CD4-positive, alpha-beta T cell (primary cell): ENCODE measurements around the gene FAM174C. TPM values are rescaled to one million over a fixed set of nuclear protein-coding genes. Genes with fewer than 3 reads are reported as not detected.

ENCODE experiments used
- ATAC-seq: fragments of 200-7000 bp; cut with Tn5 transposase; one replicate; pipeline ENCODE4 v1.10.0; 2022; ENCODE audit warnings: mild to moderate bottlenecking; ENCODE audit not compliant: poor library complexity
- CTCF ChIA-PET: fragments of 350-600 bp; sonication (Branson Sonifier 250); formaldehyde crosslinking; loops from one replicate; lab custom pipeline; 2021; ENCODE audit warnings: antibody characterized with exemption, inconsistent platforms; lab: Charles Lee
- POLR2A ChIA-PET: fragments of 350-600 bp; sonication (Branson Sonifier 250); formaldehyde crosslinking; loops from one replicate; lab custom pipeline; 2021; ENCODE audit warnings: antibody characterized with exemption, inconsistent platforms; lab: Charles Lee
- DNase-seq, 14 experiments: peaks; one replicate each; pipeline ENCODE4 v3.0.0-alpha.2; 2013 to 2020; ENCODE audit warnings: mixed read lengths in 2 of 14
- H3K27ac ChIP-seq, 2 donors: one replicate each; pipeline versions ENCODE4 v1.5.1 to v1.7.0; 2013; ENCODE audit warnings: low read length in 2 of 2, low read depth in 1 of 2, mild to moderate bottlenecking in 1 of 2
- H3K27me3 ChIP-seq, 2 experiments: 1 replicate in 1 of 2; 2 replicates in 1 of 2; pipeline versions ENCODE4 v1.6.1 to v1.7.0; 2013; ENCODE audit warnings: low read length in 2 of 2, control low read depth in 1 of 2, mild to moderate bottlenecking in 1 of 2, moderate library complexity in 1 of 2; ENCODE audit not compliant: insufficient read depth in 2 of 2, control insufficient read depth in 1 of 2
- H3K36me3 ChIP-seq: one replicate; pipeline ENCODE4 v1.6.1; 2013; ENCODE audit warnings: low read length, control low read depth; ENCODE audit not compliant: insufficient read depth
- H3K4me1 ChIP-seq: one replicate; pipeline ENCODE4 v1.6.1; 2013; ENCODE audit warnings: low read length, control low read depth; ENCODE audit not compliant: insufficient read depth
- H3K4me3 ChIP-seq: one replicate; pipeline ENCODE4 v1.5.1; 2013; ENCODE audit warnings: mild to moderate bottlenecking, low read length, moderate library complexity
- H3K9me3 ChIP-seq, 2 experiments: 1 replicate in 1 of 2; 2 replicates in 1 of 2; pipeline versions ENCODE4 v1.6.1 to v1.7.0; 2013; ENCODE audit warnings: low read length in 2 of 2, mild to moderate bottlenecking in 2 of 2, control low read depth in 1 of 2, moderate library complexity in 1 of 2; ENCODE audit not compliant: control insufficient read depth in 1 of 2, insufficient read depth in 1 of 2
- H3K27ac Mint-ChIP-seq: one replicate; pipeline ENCODE4 v1.8.0; 2020; ENCODE audit warnings: mixed read lengths
- H3K27me3 Mint-ChIP-seq: one replicate; pipeline ENCODE4 v1.8.0; 2021; ENCODE audit warnings: mixed read lengths
- H3K36me3 Mint-ChIP-seq: one replicate; pipeline ENCODE4 v1.8.0; 2021; ENCODE audit warnings: low read depth, mixed read lengths
- H3K4me1 Mint-ChIP-seq: one replicate; pipeline ENCODE4 v1.8.0; 2021; ENCODE audit warnings: low read depth, mixed read lengths
- H3K4me3 Mint-ChIP-seq: one replicate; pipeline ENCODE4 v1.8.0; 2020; ENCODE audit warnings: mild to moderate bottlenecking, mixed read lengths
- H3K9me3 Mint-ChIP-seq: one replicate; pipeline ENCODE4 v1.8.0; 2020; ENCODE audit warnings: mixed read lengths
- CTCF ChIP-seq: fragments of 200-600 bp; IDR thresholded peaks from one replicate; pipeline ENCODE4 v1.8.0; 2022; ENCODE audit warnings: antibody characterized with exemption, mild to moderate bottlenecking
- intact Hi-C, 2 experiments: fragments of 100-400 bp; cut with DNase I in 1 of 2; cut with micrococcal nuclease in 1 of 2; formaldehyde crosslinking; loops; one replicate each; pipeline versions ENCODE4 v1.15.1 to v1.9.0; 2023 to 2025; cut with DNase I, micrococcal nuclease
- total RNA-seq, 174 experiments: library from RNA in 2 of 174; stranded (reverse) in 2 of 174; gene quantifications; one replicate each; pipeline ENCODE4 v1.2.3 and lab custom pipeline; 2021 to 2026

FAM174C gene
- total RNA-seq, 2 experiments from 2014 or later = 32.0 to 38.3 TPM

DNA sequence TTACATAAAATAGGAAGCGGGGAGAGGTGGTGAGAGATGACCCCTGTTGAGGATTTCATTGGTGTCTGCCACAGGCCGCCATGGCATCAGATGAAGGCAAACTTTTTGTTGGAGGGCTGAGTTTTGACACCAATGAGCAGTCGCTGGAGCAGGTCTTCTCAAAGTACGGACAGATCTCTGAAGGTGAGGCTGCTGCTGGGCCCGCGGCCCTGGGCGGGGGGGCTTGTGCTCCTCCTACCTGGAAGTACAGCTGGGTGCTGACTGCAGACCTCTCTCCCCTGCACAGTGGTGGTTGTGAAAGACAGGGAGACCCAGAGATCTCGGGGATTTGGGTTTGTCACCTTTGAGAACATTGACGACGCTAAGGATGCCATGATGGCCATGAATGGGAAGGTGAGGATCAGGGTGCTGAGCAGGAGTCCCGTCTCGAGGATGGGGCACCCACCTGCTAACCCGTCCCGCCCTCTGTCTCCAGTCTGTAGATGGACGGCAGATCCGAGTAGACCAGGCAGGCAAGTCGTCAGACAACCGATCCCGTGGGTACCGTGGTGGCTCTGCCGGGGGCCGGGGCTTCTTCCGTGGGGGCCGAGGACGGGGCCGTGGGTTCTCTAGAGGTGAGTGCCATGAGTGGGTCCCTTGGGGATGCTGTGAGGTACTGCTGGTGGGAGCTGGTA, 4.3 kb upstream of the FAM174C start:
- Histone ChIP-seq H3K27ac (peak overlapping the region; percentile 15 to 18), H3K27me3 (no peaks in the 10 kb centered on the region), H3K4me3 (peak overlapping the region; percentile 99), H3K9me3 (no peaks in the 10 kb centered on the region), H3K36me3 (peaks cover 55% of the 10 kb centered on the region), H3K4me1 (peaks cover 87% of the 10 kb centered on the region)
- peaks cover 63% of the 10 kb centered on the region for H3K4me1 Mint-ChIP-seq
- no peak for TF ChIP-seq CTCF
- no peaks in the 10 kb centered on the region for H3K9me3 Mint-ChIP-seq
- H3K27me3 Mint-ChIP-seq = no peaks in the 10 kb centered on the region
- peak overlapping the region; percentile 82 for H3K27ac Mint-ChIP-seq
- DNase-seq (peak in 2 of 14 experiments; percentile 33 to 56), ATAC-seq (no peak)
- ChIA-PET CTCF (interaction anchor here (1.4 to 4.3 kb wide), 2 partner anchors 22 to 27 kb away, joined by 3 to 26 read pairs; no protein-coding TSS in a partner anchor), POLR2A (interaction anchor here (1.3 to 1.9 kb wide), 3 partner anchors 18 to 243 kb away, joined by 3 to 6 read pairs (median 3); no protein-coding TSS in a partner anchor)
- H3K4me3 Mint-ChIP-seq = peak overlapping the region; percentile 94
- H3K36me3 Mint-ChIP-seq = peaks cover 63% of the 10 kb centered on the region
- intact Hi-C loops = loop anchor here (10.0 kb wide), 2 partner anchors 134 to 204 kb away; partner anchors contain the start of genes C19orf25 (in 1 of the 2), DAZAP1 (in 1 of the 2) and GAMT (in 1 of the 2)

DNA sequence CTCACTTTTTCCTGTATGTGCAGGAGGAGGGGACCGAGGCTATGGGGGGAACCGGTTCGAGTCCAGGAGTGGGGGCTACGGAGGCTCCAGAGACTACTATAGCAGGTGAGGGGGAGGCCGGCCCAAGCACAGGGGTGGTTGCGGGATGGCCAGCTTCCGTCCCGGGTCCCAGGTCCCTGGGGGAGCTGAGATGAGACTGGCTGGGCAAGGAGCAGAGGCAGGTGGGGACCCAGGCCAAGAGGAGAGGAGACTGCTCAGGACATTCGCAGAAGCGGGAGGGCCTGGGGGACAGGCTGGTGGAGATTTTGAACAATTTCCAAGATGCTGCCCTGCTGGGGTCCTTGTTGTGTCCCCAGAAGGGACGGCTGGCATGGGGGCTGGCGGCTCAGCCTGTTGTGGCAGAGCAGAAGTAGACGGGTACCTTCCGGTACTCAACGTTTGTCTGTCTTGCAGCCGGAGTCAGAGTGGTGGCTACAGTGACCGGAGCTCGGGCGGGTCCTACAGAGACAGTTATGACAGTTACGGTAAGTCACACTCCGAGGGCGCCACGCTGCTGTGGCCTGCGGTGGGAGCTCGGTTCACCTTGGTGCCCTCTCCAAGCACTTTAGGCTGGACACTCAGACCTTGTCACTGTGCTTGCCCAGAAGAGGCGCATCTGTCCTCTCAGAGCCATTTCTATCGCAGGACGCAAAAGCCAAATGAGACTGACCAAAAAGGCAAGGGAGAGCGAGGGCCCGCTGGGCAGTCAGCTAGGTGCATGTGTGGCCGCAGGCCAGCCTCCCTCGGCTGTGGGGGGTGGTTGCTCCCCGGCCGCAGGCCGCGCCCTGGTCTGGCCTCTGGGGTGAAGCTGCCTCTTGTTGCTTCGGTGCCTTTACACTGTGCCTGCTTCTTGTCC, 3.6 kb upstream of the FAM174C start:
- Histone ChIP-seq H3K36me3 (peaks cover 55% of the 10 kb centered on the region), H3K4me3 (peak overlapping the region; percentile 99), H3K4me1 (peaks cover 88% of the 10 kb centered on the region), H3K27me3 (no peaks in the 10 kb centered on the region), H3K9me3 (no peaks in the 10 kb centered on the region), H3K27ac (peak overlapping the region; percentile 15 to 18)
- ChIA-PET POLR2A (interaction anchor here (1.3 to 1.9 kb wide), 3 partner anchors 19 to 243 kb away, joined by 3 to 6 read pairs (median 3); no protein-coding TSS in a partner anchor), CTCF (interaction anchor here (1.4 to 4.3 kb wide), 2 partner anchors 23 to 28 kb away, joined by 3 to 26 read pairs; no protein-coding TSS in a partner anchor)
- Mint-ChIP-seq H3K27ac (peak overlapping the region; percentile 82), H3K4me3 (peak overlapping the region; percentile 94), H3K9me3 (no peaks in the 10 kb centered on the region), H3K27me3 (no peaks in the 10 kb centered on the region), H3K4me1 (peaks cover 68% of the 10 kb centered on the region), H3K36me3 (peaks cover 68% of the 10 kb centered on the region)
- ATAC-seq (no peak), DNase-seq (peak in 2 of 14 experiments; percentile 21 to 54)
- no peak for TF ChIP-seq CTCF
- intact Hi-C loops = loop anchor here (10.0 kb wide), 2 partner anchors 133 to 203 kb away; partner anchors contain the start of genes C19orf25 (in 1 of the 2), DAZAP1 (in 1 of the 2) and GAMT (in 1 of the 2)
